A204.1 (cell line): ENCODE data around the gene CADPS2.
"Not testable (repeated sequence)": the region's sequence is repeated elsewhere in the genome, so short reads cannot be mapped to it uniquely, and the experiment has no call there.

Experiments used
- FAIRE-seq: peaks from 2 replicates; lab custom pipeline; 2012; peaks lifted over from hg19 to GRCh38; lab: Jason Lieb, UNC

CADPS2 gene

GRCh38 chr7:122849957-122850328, 36.3 kb downstream of the CADPS2 start:
- FAIRE-seq, result no peak

- no peak for FAIRE-seq
Measured at GRCh38 chr7:122849322-122849956, 36.8 kb downstream of the CADPS2 start.

GRCh38 chr7:122847871-122848473, 38.3 kb downstream of the CADPS2 start:
- FAIRE-seq, result no peak

GRCh38 chr7:122846591-122846990, 39.7 kb downstream of the CADPS2 start:
- FAIRE-seq, result no peak

- no peak for FAIRE-seq
Measured at GRCh38 chr7:122845286-122845685, 41.0 kb downstream of the CADPS2 start.

- FAIRE-seq, result no peak
Measured at GRCh38 chr7:122844191-122844988, 41.9 kb downstream of the CADPS2 start.

GRCh38 chr7:122842971-122843370, 43.3 kb downstream of the CADPS2 start:
- no peak for FAIRE-seq

GRCh38 chr7:122836286-122836685, 50.0 kb downstream of the CADPS2 start:
- FAIRE-seq, result not testable (repeated sequence)

GRCh38 chr7:122834571-122834942, 51.7 kb downstream of the CADPS2 start:
- FAIRE-seq, result not testable (repeated sequence)

- FAIRE-seq, result no peak
Measured at GRCh38 chr7:122833888-122834570, 52.2 kb downstream of the CADPS2 start.

- no peak for FAIRE-seq
Measured at GRCh38 chr7:122831436-122831835, 54.8 kb downstream of the CADPS2 start.

GRCh38 chr7:122829962-122830361, 56.3 kb downstream of the CADPS2 start:
- FAIRE-seq, result no peak

- no peak for FAIRE-seq
Measured at GRCh38 chr7:122827763-122828162, 58.5 kb downstream of the CADPS2 start.

- no peak for FAIRE-seq
Measured at GRCh38 chr7:122813845-122814244, 72.4 kb downstream of the CADPS2 start.

GRCh38 chr7:122803851-122804250, 82.4 kb downstream of the CADPS2 start:
- FAIRE-seq, result no peak

- no peak for FAIRE-seq
Measured at GRCh38 chr7:122803323-122803722, 82.9 kb downstream of the CADPS2 start.

- FAIRE-seq, result no peak
Measured at GRCh38 chr7:122802301-122802751, 83.9 kb downstream of the CADPS2 start.

GRCh38 chr7:122791959-122792545, 94.2 kb downstream of the CADPS2 start:
- no peak for FAIRE-seq

GRCh38 chr7:122790591-122790990, 95.7 kb downstream of the CADPS2 start:
- FAIRE-seq, result no peak

GRCh38 chr7:122790132-122790531, 96.1 kb downstream of the CADPS2 start:
- no peak for FAIRE-seq

- FAIRE-seq, result no peak
Measured at GRCh38 chr7:122789156-122789555, 97.1 kb downstream of the CADPS2 start.

- FAIRE-seq, result no peak
Measured at GRCh38 chr7:122770686-122771335, 115.4 kb downstream of the CADPS2 start.
